Raji (cell line): ENCODE results near the gene ITPR1.

ENCODE experiments used
- POLR2A ChIP-seq: IDR thresholded peaks from 2 replicates; pipeline ENCODE4 v1.6.1; 2011; ENCODE audit warnings: low read depth, low read length, control low read depth; ENCODE audit not compliant: insufficient read depth

Gene ITPR1

GRCh38 chr3:4501437-4501836, 8.3 kb downstream of the ITPR1 start:
- no peak for TF ChIP-seq POLR2A

- TF ChIP-seq POLR2A = no peak
Observed at GRCh38 chr3:4501927-4502326, 8.8 kb downstream of the ITPR1 start.

- TF ChIP-seq POLR2A = no peak
Observed at GRCh38 chr3:4503050-4503449, 9.9 kb downstream of the ITPR1 start.

- no peak for TF ChIP-seq POLR2A
Observed at GRCh38 chr3:4504340-4505261, 11.5 kb downstream of the ITPR1 start.

- TF ChIP-seq POLR2A = no peak
Observed at GRCh38 chr3:4505688-4506558, 12.8 kb downstream of the ITPR1 start.

GRCh38 chr3:4506559-4507023, 13.4 kb downstream of the ITPR1 start:
- no peak for TF ChIP-seq POLR2A

GRCh38 chr3:4507024-4507596, 14.0 kb downstream of the ITPR1 start:
- TF ChIP-seq POLR2A = no peak

GRCh38 chr3:4508048-4508981, 15.2 kb downstream of the ITPR1 start:
- TF ChIP-seq POLR2A = no peak

- no peak for TF ChIP-seq POLR2A
Observed at GRCh38 chr3:4509043-4509442, 15.9 kb downstream of the ITPR1 start.

GRCh38 chr3:4509983-4510755, 17.0 kb downstream of the ITPR1 start:
- no peak for TF ChIP-seq POLR2A

GRCh38 chr3:4511491-4512262, 18.5 kb downstream of the ITPR1 start:
- TF ChIP-seq POLR2A = no peak

- TF ChIP-seq POLR2A = no peak
Observed at GRCh38 chr3:4512895-4513616, 19.9 kb downstream of the ITPR1 start.
